HAP-1 (cell line): Measurements from ENCODE around the gene RNH1.

Experiments
- DNase-seq, 2 experiments: peaks; one replicate each; pipeline ENCODE4 v3.0.0-alpha.2; 2016 to 2020; ENCODE audit warnings: low spot score in 2 of 2
- H3K27me3 ChIP-seq: fragments of 250-450 bp; sonication (Bioruptor Pico); 2 replicates; pipeline ENCODE4 v1.5.1; 2020; ENCODE audit warnings: low read depth, mild to moderate bottlenecking, moderate library complexity
- H3K36me3 ChIP-seq: fragments of 250-450 bp; sonication (Bioruptor Pico); replicated peaks from 2 replicates; pipeline ENCODE4 v1.5.1; 2020; ENCODE audit warnings: mild to moderate bottlenecking
- H3K4me1 ChIP-seq: fragments of 250-450 bp; sonication (Bioruptor Pico); 2 replicates; pipeline ENCODE4 v1.5.1; 2020; ENCODE audit warnings: mild to moderate bottlenecking
- H3K4me3 ChIP-seq: fragments of 250-450 bp; sonication (Bioruptor Pico); 2 replicates; pipeline ENCODE4 v1.5.1; 2020; ENCODE audit warnings: mild to moderate bottlenecking, moderate library complexity
- H3K9me3 ChIP-seq: fragments of 250-450 bp; sonication (Bioruptor Pico); 2 replicates; pipeline ENCODE4 v1.5.1; 2020; ENCODE audit warnings: mild to moderate bottlenecking, moderate library complexity
- in situ Hi-C: fragments of 300-500 bp; cut with MboI; formaldehyde crosslinking; loops from 3 replicates; pipeline ENCODE4 v1.14.3; 2020; ENCODE audit warnings: low sequenced_read_pairs, inconsistent platforms, mixed read lengths

The RNH1 gene

DNA sequence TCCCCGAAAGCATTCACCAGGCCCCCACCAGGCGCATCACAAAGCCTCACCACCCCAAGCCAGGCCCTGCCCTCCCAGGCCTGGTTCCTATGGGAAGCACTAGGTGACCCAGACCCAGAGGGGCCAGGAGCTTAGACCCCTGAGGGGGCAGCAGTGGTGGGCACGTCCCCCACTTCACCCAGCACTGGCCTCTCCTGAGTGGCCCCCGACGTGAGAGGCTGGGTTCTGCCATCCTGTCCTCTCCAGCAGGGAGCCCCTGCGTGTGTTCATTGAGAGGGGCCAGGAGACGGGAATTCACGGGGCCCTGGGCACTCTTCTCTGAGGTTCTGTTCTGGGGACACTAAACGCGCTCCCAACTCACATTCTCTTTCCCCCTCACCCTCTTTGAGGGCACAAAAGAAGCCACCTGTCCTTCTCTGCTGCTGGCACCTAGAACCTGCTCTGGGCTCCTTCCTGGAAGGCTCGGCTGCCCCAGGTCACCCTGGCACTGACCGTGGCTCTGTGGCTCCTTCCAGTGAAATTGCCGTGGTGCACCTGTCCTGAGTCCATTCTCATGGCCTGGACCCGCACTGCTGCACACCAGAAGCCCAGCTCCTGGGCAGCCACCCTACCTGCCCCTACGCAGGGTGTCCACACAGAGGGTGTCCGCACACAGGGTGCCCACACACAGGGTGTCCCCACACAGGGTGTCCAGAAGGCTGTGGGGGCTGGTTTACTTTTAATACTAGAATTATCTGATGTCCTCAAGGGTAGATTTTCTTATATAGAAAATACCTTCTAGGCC lies 44.7 kb downstream of the RNH1 start:
- no peak overlapping the region for H3K4me3 ChIP-seq
- in situ Hi-C loops = no loop called here
- H3K9me3 ChIP-seq = no peaks in the 10 kb centered on the region
- H3K4me1 ChIP-seq = no peaks in the 10 kb centered on the region
- peaks cover 36% of the 10 kb centered on the region for H3K36me3 ChIP-seq
- no peaks in the 10 kb centered on the region for H3K27me3 ChIP-seq
- no peak for DNase-seq

DNA sequence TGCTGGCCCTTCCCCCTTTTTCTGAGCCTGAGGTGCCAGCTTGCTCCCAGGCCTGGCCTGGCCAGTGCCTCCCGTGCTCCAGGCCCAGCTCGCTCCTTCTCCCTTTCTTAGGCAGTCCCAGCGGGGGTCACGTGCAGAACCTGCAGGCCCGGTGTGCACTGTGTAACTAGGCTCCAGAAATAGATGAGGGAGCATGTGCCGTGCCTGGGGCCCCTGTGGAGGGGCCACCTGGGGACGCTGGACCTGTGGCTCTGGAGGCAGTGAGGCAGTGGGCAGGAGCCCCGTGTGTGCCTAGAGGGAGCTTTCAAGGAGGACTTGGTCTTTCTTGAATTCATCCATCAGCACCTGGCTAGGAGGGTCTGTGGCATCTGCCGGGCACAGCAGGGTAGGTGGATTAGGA lies 45.4 kb downstream of the RNH1 start:
- peaks cover 39% of the 10 kb centered on the region for H3K36me3 ChIP-seq
- H3K9me3 ChIP-seq = no peaks in the 10 kb centered on the region
- H3K4me3 ChIP-seq = no peak overlapping the region
- DNase-seq = no peak
- no peaks in the 10 kb centered on the region for H3K27me3 ChIP-seq
- in situ Hi-C loops = no loop called here
- peaks cover 5% of the 10 kb centered on the region; the same call in 1 of the 2 replicates for H3K4me1 ChIP-seq

DNA sequence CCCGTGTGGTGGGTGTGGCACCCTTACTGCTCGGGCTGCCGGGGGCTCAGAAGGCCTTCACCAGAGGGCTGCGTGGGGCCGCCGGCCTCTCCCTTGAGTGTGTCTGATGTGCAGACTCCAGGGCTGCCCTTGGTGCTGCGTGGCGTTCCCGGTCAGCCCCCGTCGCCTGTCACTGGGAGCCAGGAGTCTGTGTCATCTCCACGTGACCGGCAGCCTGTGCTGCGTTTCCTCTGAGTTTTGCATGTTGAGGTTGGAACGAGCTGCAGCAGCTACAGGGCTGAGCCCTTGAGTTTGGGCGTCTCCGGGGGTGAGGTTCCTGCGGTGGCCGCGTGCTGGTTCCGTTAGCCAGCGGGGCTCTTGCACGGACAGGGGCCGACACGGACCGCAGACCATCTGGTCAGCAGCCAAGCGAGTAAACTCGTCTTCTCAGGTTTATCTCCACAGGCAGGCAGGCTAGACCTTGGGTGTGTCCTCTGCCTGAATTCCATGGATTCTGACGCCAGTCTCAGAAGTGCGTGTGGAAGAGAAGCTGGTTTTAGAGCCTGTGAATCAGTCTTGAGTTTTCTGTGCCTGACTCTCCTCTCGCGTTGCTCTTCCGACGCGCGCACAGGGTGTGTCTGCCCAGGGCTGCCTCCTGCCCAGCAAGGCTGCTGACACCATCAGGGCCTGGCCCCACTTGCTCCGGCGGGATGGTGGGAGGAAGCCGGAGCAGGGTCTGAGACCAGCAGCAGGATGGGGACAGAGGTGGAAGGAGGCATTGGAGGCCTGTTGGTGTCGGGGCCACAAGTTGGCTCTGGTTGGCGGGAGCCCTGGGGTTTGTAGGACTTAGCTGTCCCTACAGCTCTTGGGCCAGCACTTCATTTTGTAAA lies 46.5 kb downstream of the RNH1 start:
- no peak for DNase-seq
- in situ Hi-C loops = no loop called here
- H3K4me1 ChIP-seq = peaks cover 9% of the 10 kb centered on the region
- peaks cover 37% of the 10 kb centered on the region for H3K36me3 ChIP-seq
- H3K9me3 ChIP-seq = no peaks in the 10 kb centered on the region
- H3K4me3 ChIP-seq = no peak overlapping the region
- H3K27me3 ChIP-seq = no peaks in the 10 kb centered on the region

DNA sequence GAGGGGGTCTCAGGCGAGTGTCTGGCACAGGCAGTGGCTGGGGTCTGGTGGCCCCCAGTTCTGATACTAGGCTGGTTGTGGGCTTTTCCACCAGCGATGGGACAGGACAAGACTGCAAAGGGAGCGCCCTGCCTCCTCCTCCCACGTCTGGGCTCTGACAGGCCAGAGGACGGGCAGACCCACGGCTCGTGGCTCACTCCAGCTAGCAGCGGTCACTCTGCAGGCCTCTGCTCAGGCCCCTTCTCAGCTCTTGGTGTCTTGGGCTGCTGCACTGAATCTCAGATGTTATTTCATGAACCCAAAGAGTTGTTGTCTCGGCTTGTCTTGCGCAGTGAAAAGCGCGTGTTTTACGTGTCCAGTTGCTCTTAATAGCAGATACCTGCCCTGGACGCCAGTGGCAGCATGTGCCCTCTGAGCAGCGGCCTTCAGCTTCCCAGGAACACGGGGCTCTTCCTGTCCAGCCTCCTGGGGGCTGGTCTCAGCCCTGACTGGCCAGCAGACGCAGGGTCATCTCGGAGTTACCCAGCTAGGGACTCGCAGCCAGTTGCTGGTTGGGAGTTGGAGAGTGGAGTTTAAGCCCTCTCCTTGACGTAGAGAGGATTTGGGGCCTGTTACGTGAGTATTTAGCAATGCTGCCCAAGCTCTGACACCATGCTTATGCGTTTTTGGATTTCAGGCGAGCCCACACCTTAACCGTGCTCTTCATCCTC lies 47.4 kb downstream of the RNH1 start:
- no peak for DNase-seq
- Histone ChIP-seq H3K27me3 (no peaks in the 10 kb centered on the region), H3K9me3 (no peaks in the 10 kb centered on the region), H3K4me1 (peaks cover 9% of the 10 kb centered on the region), H3K36me3 (peaks cover 34% of the 10 kb centered on the region), H3K4me3 (no peak overlapping the region)
- in situ Hi-C loops = no loop called here

DNA sequence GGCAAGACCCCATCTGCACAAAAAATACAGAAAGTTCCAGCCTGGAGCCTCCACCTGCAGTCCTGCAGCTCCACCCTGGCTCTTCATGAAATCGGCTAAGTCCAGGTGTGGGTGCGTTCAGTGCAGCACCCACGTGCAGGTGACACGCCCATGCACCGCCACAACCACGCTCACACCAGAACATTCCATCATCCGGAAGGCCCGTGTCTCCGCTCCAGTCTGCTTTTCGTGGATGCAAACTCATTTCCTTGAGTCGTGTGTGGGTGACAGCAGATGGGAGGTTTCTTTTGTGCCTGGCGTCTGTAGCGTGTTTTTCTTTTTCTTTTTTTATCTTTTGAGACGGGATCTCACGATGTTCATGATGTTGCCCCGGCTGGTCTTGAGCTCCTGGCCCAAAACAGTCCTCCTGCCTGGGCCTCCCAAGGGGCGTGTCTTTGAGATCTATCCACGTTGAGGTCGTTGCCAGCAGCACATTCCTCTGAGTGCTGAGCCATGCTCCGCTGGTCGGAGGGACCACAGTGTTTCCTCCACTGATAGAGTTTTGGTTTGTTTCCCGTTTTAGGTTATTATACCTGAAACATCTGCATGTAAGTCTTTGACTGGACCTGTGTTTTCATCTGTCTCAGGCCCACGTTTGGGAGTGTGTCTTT lies 49.8 kb downstream of the RNH1 start:
- Histone ChIP-seq H3K4me3 (no peak overlapping the region), H3K4me1 (peaks cover 9% of the 10 kb centered on the region), H3K36me3 (peaks cover 51% of the 10 kb centered on the region), H3K27me3 (no peaks in the 10 kb centered on the region), H3K9me3 (no peaks in the 10 kb centered on the region)
- DNase-seq = no peak
- in situ Hi-C loops = no loop called here

DNA sequence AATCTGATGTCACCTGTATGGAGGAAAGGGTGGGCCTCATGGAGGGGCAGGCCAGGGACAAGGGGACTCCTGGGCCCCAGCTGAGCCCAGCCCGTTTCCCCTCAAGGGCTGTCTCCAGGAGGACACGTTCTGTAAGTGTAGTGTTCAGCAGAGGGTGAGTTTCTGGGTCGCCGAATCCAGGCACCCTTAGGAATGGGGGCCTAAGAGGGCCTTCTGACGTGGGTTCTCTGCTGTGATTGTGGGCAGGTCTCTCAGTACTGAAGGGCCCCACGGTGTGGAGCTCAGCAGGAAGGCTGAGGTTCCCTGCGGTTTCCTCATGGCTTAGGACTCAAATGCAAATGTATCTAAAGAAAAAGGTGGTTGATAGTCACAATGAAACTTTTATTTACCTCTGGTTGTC lies 50.5 kb downstream of the RNH1 start:
- Histone ChIP-seq H3K36me3 (peaks cover 54% of the 10 kb centered on the region), H3K27me3 (no peaks in the 10 kb centered on the region), H3K4me1 (peaks cover 11% of the 10 kb centered on the region), H3K4me3 (no peak overlapping the region), H3K9me3 (no peaks in the 10 kb centered on the region)
- DNase-seq = peak in 1 of 2 experiments; percentile 10
- in situ Hi-C loops = no loop called here

DNA sequence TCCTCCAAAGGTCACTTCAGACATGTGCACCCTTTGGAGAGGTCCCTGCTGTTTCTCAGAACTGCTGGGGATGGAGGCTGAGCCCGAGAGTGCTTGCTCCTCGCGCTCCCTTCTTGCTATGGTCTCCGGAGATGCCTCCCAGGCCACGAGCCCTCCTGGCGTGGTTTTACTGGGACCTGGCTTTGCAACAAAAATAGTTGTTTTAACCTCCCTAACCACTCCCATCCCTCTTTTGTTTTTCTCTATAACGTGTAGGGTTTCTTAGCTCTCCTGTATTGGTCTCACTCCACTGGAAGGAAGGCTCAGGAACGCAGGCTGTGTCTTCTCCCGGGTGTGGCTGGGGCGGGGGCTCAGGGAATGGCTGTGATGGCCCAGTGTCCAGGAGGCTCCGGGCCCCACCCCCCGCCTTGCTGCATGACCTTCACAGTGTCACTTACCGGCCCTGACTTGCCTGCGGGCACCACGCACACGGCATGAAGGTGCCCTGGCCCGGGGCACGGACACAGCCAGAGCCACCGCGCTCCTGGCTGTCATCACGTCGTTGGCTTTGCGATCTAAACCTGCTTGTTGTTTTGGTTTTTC lies 51.4 kb downstream of the RNH1 start:
- in situ Hi-C loops = no loop called here
- peaks cover 13% of the 10 kb centered on the region for H3K4me1 ChIP-seq
- no peak for DNase-seq
- peaks cover 50% of the 10 kb centered on the region for H3K36me3 ChIP-seq
- H3K4me3 ChIP-seq = no peak overlapping the region
- no peaks in the 10 kb centered on the region for H3K27me3 ChIP-seq
- no peaks in the 10 kb centered on the region for H3K9me3 ChIP-seq

DNA sequence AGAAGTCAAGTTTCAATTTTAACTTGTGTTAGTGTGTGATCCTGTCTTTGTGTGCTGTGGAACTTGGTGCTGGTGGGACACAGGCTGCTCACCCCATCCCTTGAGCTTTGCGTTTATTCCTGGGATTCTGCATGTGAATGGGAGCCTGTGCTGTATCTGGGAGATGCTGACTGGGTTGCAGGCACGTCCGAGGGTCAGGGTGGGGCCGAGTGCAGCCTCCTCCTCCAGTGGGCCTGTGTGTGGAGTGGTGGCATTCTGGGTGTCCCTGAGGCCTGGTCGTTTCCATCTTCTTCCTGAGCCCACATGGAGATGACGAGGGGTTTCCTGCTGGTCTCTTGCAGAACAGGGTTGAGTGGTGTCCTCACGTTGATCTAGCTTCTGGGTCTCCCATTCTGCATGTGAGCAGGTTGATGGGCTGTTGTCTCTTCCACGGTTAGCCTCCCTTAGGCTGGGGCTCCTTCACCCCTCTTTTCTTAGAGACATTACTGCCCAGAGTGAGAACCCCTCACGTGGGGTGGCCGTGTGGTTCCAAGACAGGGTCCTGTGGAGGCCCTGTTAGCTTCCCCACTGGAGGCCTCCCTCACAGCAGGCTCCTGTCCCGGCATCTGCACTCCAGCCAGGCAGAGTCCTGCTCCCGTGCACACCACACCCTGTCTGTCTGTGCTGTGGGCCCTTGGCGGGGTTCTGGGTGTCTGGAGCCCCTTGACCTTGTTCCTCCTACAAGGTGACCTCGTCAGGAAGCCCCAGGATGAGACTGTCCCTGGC lies 52.1 kb downstream of the RNH1 start:
- Histone ChIP-seq H3K36me3 (peaks cover 43% of the 10 kb centered on the region), H3K4me3 (no peak overlapping the region), H3K9me3 (no peaks in the 10 kb centered on the region), H3K27me3 (no peaks in the 10 kb centered on the region), H3K4me1 (peaks cover 13% of the 10 kb centered on the region)
- DNase-seq = no peak
- in situ Hi-C loops = no loop called here

DNA sequence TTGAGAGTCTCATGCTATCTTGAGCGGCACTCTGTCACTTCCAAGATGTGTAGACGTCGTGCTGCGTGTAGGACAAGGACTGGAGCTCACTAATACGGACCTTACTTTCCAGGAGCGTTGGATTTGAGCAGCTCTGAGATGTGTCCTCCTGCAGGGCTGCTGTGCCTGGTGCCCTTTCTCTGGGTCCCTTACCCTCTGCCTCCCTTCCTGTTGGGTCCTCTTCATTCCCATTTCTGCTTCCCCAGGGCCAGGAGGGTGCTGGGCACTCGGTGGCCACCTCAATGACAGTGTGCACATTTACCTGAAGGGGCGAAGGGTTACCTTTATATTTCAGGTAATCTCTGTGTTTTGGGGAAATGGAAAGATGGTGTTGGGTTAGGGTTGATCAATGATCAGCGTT lies 53.0 kb downstream of the RNH1 start:
- H3K36me3 ChIP-seq = peaks cover 37% of the 10 kb centered on the region

DNA sequence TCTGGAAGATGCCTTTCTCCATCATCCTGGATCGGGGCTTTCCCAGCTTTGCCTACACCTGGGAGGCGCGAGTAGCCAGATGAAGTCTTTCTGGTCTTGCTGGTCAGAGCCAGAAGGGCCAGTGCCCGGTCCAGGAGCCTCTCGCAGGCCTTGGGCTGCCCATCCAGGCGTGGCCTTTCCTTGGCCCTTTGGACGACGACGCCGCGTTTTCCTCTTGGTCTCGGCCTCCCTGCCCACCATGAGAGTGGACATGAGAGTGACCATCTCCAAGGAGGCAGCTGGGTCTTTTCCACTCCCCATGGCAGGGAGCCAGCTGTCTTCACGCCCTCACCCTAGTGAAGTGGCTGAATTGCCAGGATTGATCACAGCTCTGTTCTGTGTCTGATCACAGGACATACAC lies 53.5 kb downstream of the RNH1 start:
- Histone ChIP-seq H3K36me3 (peaks cover 37% of the 10 kb centered on the region), H3K4me3 (no peak overlapping the region), H3K27me3 (no peaks in the 10 kb centered on the region), H3K9me3 (no peaks in the 10 kb centered on the region), H3K4me1 (peaks cover 24% of the 10 kb centered on the region)
- in situ Hi-C loops = no loop called here
- DNase-seq = no peak

More for the DNA sequence above, 53.0 kb downstream of the RNH1 start:
- Histone ChIP-seq H3K9me3 (no peaks in the 10 kb centered on the region), H3K4me1 (peaks cover 19% of the 10 kb centered on the region), H3K4me3 (no peak overlapping the region), H3K27me3 (no peaks in the 10 kb centered on the region)
- DNase-seq = no peak
- in situ Hi-C loops = no loop called here

DNA sequence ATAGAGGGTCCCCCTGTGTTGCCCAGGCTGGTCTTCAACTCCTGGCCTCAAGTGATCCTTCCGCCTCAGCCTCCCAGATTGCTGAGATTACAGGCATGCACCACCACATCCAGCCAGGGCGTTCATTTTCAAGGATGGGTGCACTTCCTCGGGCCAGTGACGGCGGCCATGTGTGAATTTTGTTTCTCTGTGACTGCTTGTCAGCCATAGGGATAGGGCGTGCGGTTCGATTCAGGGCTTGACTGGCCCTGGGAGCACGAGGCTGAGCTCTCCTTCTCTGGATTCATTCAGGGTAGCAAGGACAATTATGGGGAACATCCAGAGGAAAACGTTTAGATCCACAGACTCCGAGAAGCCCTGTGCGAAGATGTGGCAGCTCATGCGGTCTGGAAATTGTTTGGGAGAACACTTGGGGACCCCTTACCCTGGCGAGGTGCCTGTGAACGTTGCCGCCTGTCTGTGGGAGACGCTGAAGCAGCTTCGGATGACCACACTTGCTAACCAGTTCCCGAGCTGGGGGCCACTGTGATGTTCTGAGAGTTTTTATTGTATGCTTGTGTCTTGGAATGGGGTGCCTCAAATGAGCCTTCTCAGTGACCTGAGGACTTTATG lies 54.0 kb downstream of the RNH1 start:
- no peak for DNase-seq
- no peaks in the 10 kb centered on the region for H3K27me3 ChIP-seq
- H3K4me3 ChIP-seq = no peak overlapping the region
- no peaks in the 10 kb centered on the region for H3K9me3 ChIP-seq
- in situ Hi-C loops = no loop called here
- peaks cover 37% of the 10 kb centered on the region for H3K36me3 ChIP-seq
- H3K4me1 ChIP-seq = peaks cover 26% of the 10 kb centered on the region

DNA sequence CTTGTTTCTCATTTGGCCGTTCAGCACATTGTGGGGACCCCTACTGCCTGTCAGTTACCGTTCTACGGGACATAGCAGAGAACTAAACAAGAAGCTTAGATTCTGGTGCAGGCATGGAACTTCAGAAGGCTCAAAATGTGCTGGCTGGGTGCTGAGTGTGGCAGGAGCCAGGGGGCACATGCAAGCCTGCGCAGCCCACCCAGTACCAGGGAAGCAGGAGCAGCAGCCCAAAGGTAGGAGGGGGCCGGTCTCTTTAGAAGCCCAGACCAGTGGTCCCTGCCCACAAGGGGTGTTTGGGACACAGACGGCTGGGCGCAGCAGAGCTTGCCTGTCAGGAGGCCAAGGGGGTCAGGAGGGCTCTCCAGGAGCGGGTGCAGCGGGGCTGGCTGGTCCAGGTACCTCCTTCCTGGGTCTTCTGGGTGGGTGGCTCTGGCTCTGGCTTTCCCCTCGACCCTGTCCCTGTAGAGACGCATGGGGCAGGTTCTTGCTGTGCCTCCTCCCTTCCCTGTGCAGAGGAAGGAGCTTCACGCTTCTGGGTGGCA lies 54.8 kb downstream of the RNH1 start:
- Histone ChIP-seq H3K27me3 (no peaks in the 10 kb centered on the region), H3K4me3 (no peak overlapping the region), H3K36me3 (peaks cover 37% of the 10 kb centered on the region), H3K9me3 (no peaks in the 10 kb centered on the region), H3K4me1 (peaks cover 30% of the 10 kb centered on the region)
- no peak for DNase-seq
- in situ Hi-C loops = no loop called here
